Endothelial cell of hepatic sinusoid (primary cell): Measurements from ENCODE around the gene JAKMIP1.

Experiments used
- in situ Hi-C: cut with HindIII; loops from 2 replicates; pipeline ENCODE4 v1.10.0; 2017; ENCODE audit warnings: low sequenced_read_pairs

JAKMIP1 gene

GRCh38 chr4:5976431-5976830, 223.9 kb downstream of the JAKMIP1 start:
- in situ Hi-C loops = no loop called here
